ENCODE data around the gene PALM2AKAP2.

GRCh38 chr9:109781086-109781485, 1.1 kb downstream of the PALM2AKAP2 start:
- no peak for TF ChIP-seq CTCF (IDR thresholded peaks at IDR 0.05; ENCODE audit: borderline replicate concordance, extremely low read depth, low read length, poor library complexity, severe bottlenecking)
- no peak for TF ChIP-seq EZH2 (IDR thresholded peaks at IDR 0.05; ENCODE audit: borderline replicate concordance, low read depth, low read length, severe bottlenecking)
